K562 (cell line): ENCODE measurements around the gene PLEKHN1. TPM values are rescaled to one million over a fixed set of nuclear protein-coding genes. Genes with fewer than 3 reads are reported as not detected.
"Not testable (repeated sequence)": the region's sequence is repeated elsewhere in the genome, so short reads cannot be mapped to it uniquely, and the experiment has no call there.

Source experiments
- ATAC-seq: fragments of 200-7000 bp; cut with Tn5 transposase; 3 replicates; pipeline ENCODE4 v1.9.1; 2020; ENCODE audit warnings: moderate library complexity
- BruUV-seq: library from RNA; stranded (reverse); fragments of 400-500 nt; replicated peaks from 2 replicates; lab custom pipeline; 2021; lab: Mats Ljungman, UMichigan
- CTCF ChIA-PET: fragments of 300-600 bp; formaldehyde crosslinking; extraction: SDS; loops from one replicate; lab custom pipeline; 2021; ENCODE audit warnings: low intra/inter-chr PET ratio; lab: Yijun Ruan, JAX
- POLR2A ChIA-PET: fragments of 300-600, 350-650 bp; sonication (Branson Sonifier 250); formaldehyde crosslinking; extraction: SDS; loops from one replicate; lab custom pipeline; 2021; ENCODE audit warnings: antibody characterized with exemption, inconsistent platforms; lab: Yijun Ruan, JAX
- DNase-seq, 4 experiments: peaks; one replicate each; pipeline versions ENCODE4 v3.0.0 to v3.0.0-alpha.2; 2011 to 2018; ENCODE audit warnings: low spot score in 3 of 4, mixed read lengths in 3 of 4; ENCODE audit errors: extremely low read depth in 1 of 4
- FAIRE-seq: peaks from 2 replicates; lab custom pipeline; 2011; peaks lifted over from hg19 to GRCh38; lab: Jason Lieb, UNC
- H2AFZ ChIP-seq: 2 replicates; pipeline ENCODE4 v1.6.0; 2011; ENCODE audit warnings: low read depth, low read length, control low read depth, inconsistent platforms
- H3K27ac ChIP-seq: fragments of 200-600 bp; 3 replicates; pipeline ENCODE4 v1.8.0; 2011; ENCODE audit warnings: low read depth, mild to moderate bottlenecking, control low read depth, inconsistent platforms, low read length, moderate library complexity, mixed read lengths; ENCODE audit errors: extremely low read depth
- H3K27me3 ChIP-seq, 2 experiments: fragments of 300-600 bp in 1 of 2; 2 replicates in 1 of 2; 3 replicates in 1 of 2; pipeline versions ENCODE4 v1.6.0 to v1.8.0; 2011; ENCODE audit warnings: inconsistent platforms in 2 of 2, low read length in 2 of 2, mild to moderate bottlenecking in 1 of 2, mixed read lengths in 1 of 2, moderate library complexity in 1 of 2; ENCODE audit not compliant: control insufficient read depth in 2 of 2, insufficient read depth in 2 of 2
- H3K36me3 ChIP-seq: fragments of 300-600 bp; 3 replicates; pipeline ENCODE4 v1.8.0; 2011; ENCODE audit warnings: mild to moderate bottlenecking, low read length, inconsistent platforms; ENCODE audit not compliant: control insufficient read depth, insufficient read depth
- H3K4me1 ChIP-seq, 2 experiments: fragments of 200-600 bp in 1 of 2; replicated peaks in 1 of 2; 2 replicates in 1 of 2; 3 replicates in 1 of 2; pipeline versions ENCODE4 v1.5.1 to v1.8.0; 2011; ENCODE audit warnings: inconsistent platforms in 2 of 2, low read length in 2 of 2, mild to moderate bottlenecking in 1 of 2, mixed read lengths in 1 of 2, moderate library complexity in 1 of 2; ENCODE audit not compliant: control insufficient read depth in 2 of 2, insufficient read depth in 2 of 2
- H3K4me2 ChIP-seq: 2 replicates; pipeline ENCODE4 v1.6.1; 2011; ENCODE audit warnings: low read length, control low read depth, inconsistent platforms, mixed read lengths; ENCODE audit not compliant: insufficient read depth
- H3K4me3 ChIP-seq: fragments of 200-600 bp; sonication (generic), shearing (Covaris generic); 2 replicates; pipeline ENCODE4 v1.5.1; 2016; ENCODE audit warnings: control low read depth, inconsistent platforms
- H3K79me2 ChIP-seq: fragments of 200-600 bp; 3 replicates; pipeline ENCODE4 v1.8.0; 2011; ENCODE audit warnings: low read length, inconsistent platforms; ENCODE audit not compliant: control insufficient read depth, insufficient read depth
- H3K9ac ChIP-seq, 2 experiments: 2 replicates each; pipeline versions ENCODE4 v1.6.0 to v1.6.1; 2011; ENCODE audit warnings: low read depth in 2 of 2, low read length in 2 of 2, control low read depth in 1 of 2, inconsistent platforms in 1 of 2, mild to moderate bottlenecking in 1 of 2, mixed read lengths in 1 of 2; ENCODE audit not compliant: insufficient read depth in 1 of 2
- H3K9me1 ChIP-seq: one replicate; pipeline ENCODE4 v1.6.0; 2011; ENCODE audit warnings: inconsistent platforms, mild to moderate bottlenecking, low read length, moderate library complexity; ENCODE audit not compliant: control insufficient read depth, insufficient read depth
- H3K9me3 ChIP-seq: replicated peaks from 2 replicates; pipeline ENCODE4 v1.5.1; 2011; ENCODE audit warnings: low read depth, low read length, inconsistent platforms; ENCODE audit not compliant: control insufficient read depth, insufficient read depth
- H4K20me1 ChIP-seq: replicated peaks from 2 replicates; pipeline ENCODE4 v1.6.1; 2011; ENCODE audit warnings: low read length, inconsistent platforms, mixed read lengths; ENCODE audit not compliant: control insufficient read depth, insufficient read depth
- NR2C2 ChIP-seq, 2 experiments: fragments of 200-800 bp in 1 of 2; sonication (Bioruptor generic) in 1 of 2; sonication (generic) in 1 of 2; formaldehyde crosslinking in 1 of 2; IDR thresholded peaks; 2 replicates each; pipeline versions ENCODE4 v1.6.1 to v1.8.0; 2016 to 2022; ENCODE audit warnings: mild to moderate bottlenecking in 1 of 2, missing compliant biosample characterization in 1 of 2, missing genetic modification characterization in 1 of 2, missing genetic modification reagents in 1 of 2
- WGBS: fragments of 100-300 bp; shearing (Covaris generic); methylation state at CpG from one replicate; pipeline ENCODE4 v1.1.6; 2016; ENCODE audit warnings: low coverage, mixed read lengths; ENCODE audit not compliant: insufficient coverage; ENCODE audit errors: missing lambda C conversion rate; 5-methylcytosine and 5-hydroxymethylcytosine counted together
- in situ Hi-C: fragments of 300-500 bp; cut with MboI; formaldehyde crosslinking; loops from 4 replicates; pipeline ENCODE4 v1.15.0; 2018; ENCODE audit warnings: inconsistent platforms, mixed read lengths
- intact Hi-C: fragments of 100-400 bp; cut with micrococcal nuclease; formaldehyde crosslinking; loops from 2 replicates; pipeline ENCODE4 v1.14.2; 2022
- polyA plus RNA-seq, 8 experiments: library from polyadenylated mRNA; depleted of rRNA in 4 of 8; stranded (reverse) in 5 of 8; unstranded in 3 of 8; fragments of >200 nt; fragmentation: Nextera tagmentation in 2 of 8; fragmentation: Illumina TruSeq in 1 of 8; extraction: Ambion mirVana in 2 of 8; extraction: Trizol in 1 of 8; gene quantifications; 2 replicates each; pipeline versions ENCODE4 v1.2.1 to v1.2.3, GENCODE V29; 2011 to 2014; ENCODE audit warnings: inconsistent platforms in 1 of 8, missing spikeins in 1 of 8
- total RNA-seq, 7 experiments: library from RNA; depleted of rRNA in 6 of 7; stranded (reverse); fragments of >200 nt in 6 of 7; fragmentation: Illumina TruSeq in 2 of 7; extraction: Trizol in 2 of 7; gene quantifications; 2 replicates each; pipeline versions ENCODE4 v1.2.1 to v1.2.3, GENCODE V29; 2011 to 2021; ENCODE audit warnings: low replicate concordance in 1 of 7
- TF ChIP-seq, protein P1 (sequence below), 2 experiments: fragments of 450-650 bp; conservative IDR thresholded peaks; 2 replicates each; pipeline ENCODE4 v1.6.1; 2017; ENCODE audit warnings: mild to moderate bottlenecking in 2 of 2, moderate library complexity in 2 of 2
- TF ChIP-seq, protein P2 (sequence below): sonication (generic); formaldehyde crosslinking; IDR thresholded peaks from 2 replicates; pipeline ENCODE4 v1.8.1; 2023; ENCODE audit warnings: mild to moderate bottlenecking, missing genetic modification reagents

Gene PLEKHN1
- total and polyA plus RNA-seq, 9 of the 15 experiments (the other 6 are each of a cell fraction or from before 2014, with no cell fraction given), result 0.07 to 1.5 (median 0.13) TPM; not detected in 2

DNA sequence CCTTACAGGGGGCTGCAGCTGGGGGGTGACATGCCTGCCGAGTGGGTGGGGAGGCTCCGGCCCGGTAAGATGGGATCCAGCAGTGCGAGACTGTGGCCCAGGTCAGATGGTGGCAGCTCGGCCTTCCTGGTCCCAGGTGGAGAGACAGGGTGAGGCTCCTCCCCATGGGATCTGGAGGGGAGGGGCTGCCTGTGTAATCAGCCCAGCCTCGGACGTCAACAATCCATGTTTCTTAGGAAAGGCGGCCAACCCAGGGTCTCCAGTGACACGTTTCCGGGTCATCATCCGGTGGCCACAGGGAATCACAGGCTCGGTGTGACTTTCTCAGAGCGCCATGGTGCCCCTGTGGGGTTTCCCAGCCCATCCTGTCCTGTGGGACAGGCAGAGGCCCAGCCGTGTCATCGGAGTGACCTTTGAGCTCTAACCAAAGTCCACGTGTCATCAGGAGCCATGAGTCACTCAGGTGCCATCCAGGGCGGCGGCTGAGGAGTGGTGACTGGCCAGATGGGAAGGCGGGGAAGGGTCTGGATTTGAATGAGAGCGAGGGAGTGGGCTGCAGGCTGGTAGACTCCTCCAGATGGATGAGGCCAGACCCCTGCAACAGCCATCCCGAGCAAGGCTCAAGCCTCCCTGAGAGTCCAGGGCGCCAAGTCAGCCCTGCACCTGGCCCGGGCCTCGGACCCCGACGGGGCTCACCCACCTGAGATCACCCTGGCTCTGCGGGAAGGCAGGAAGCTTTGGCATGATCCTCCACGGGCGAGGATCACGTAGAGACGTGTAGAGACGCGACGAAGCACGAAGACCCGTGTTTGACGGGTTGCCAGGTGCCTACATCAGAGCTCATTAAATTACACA is 40.2 kb downstream of the PLEKHN1 start (continued):
- TF ChIP-seq NR2C2 (CRISPR knock-in tag; IDR thresholded peaks at IDR 0.05) (peak; percentile 71; the same call in 1 of the 2 replicates), NR2C2 (tag; IDR thresholded peaks at IDR 0.05) (no peak)
- TF ChIP-seq, protein P1, sequence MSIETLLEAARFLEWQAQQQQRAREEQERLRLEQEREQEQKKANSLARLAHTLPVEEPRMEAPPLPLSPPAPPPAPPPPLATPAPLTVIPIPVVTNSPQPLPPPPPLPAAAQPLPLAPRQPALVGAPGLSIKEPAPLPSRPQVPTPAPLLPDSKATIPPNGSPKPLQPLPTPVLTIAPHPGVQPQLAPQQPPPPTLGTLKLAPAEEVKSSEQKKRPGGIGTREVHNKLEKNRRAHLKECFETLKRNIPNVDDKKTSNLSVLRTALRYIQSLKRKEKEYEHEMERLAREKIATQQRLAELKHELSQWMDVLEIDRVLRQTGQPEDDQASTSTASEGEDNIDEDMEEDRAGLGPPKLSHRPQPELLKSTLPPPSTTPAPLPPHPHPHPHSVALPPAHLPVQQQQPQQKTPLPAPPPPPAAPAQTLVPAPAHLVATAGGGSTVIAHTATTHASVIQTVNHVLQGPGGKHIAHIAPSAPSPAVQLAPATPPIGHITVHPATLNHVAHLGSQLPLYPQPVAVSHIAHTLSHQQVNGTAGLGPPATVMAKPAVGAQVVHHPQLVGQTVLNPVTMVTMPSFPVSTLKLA (conservative IDR thresholded peaks at IDR 0.05), result peak in 1 of 2 experiments; percentile 34; a peak in 1 of 4 replicates

DNA sequence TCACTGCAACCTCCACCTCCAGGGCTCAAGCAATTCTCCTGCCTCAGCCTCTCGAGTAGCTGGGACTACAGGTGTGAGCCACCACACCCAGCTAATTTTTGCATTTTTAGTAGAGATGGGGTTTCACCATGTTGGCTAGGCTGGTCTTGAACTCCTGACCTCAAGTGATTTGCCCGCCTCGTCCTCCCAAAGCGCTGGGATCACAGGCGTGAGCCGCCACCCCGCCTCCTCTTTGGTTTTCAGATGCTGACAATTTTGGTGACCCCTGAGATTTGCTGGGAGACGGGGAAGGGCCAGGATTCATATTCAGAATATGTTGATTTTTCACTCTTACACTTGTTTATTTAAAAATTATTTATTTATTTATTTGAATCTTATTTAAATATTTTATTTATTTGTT is 43.8 kb downstream of the PLEKHN1 start:
- H3K9me1 ChIP-seq, H3K9me3 ChIP-seq, H3K79me2 ChIP-seq, H3K27ac ChIP-seq, H3K9ac ChIP-seq, BruUV-seq, H3K4me2 ChIP-seq, FAIRE-seq, H4K20me1 ChIP-seq, H3K36me3 ChIP-seq, H2AFZ ChIP-seq, ATAC-seq, intact Hi-C loops, CTCF ChIA-PET, H3K4me3 ChIP-seq, DNase-seq, H3K27me3 ChIP-seq, in situ Hi-C loops: not testable (repeated sequence)
- H3K4me1 ChIP-seq, result peaks cover 24 to 43% of the 10 kb centered on the region in 2 experiments
- POLR2A ChIA-PET, result interaction anchor here (1.1 kb wide), 1 partner anchor 8 kb away, joined by 4 read pairs; no protein-coding TSS in a partner anchor
- TF ChIP-seq, protein P2, sequence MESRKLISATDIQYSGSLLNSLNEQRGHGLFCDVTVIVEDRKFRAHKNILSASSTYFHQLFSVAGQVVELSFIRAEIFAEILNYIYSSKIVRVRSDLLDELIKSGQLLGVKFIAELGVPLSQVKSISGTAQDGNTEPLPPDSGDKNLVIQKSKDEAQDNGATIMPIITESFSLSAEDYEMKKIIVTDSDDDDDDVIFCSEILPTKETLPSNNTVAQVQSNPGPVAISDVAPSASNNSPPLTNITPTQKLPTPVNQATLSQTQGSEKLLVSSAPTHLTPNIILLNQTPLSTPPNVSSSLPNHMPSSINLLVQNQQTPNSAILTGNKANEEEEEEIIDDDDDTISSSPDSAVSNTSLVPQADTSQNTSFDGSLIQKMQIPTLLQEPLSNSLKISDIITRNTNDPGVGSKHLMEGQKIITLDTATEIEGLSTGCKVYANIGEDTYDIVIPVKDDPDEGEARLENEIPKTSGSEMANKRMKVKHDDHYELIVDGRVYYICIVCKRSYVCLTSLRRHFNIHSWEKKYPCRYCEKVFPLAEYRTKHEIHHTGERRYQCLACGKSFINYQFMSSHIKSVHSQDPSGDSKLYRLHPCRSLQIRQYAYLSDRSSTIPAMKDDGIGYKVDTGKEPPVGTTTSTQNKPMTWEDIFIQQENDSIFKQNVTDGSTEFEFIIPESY (CRISPR knock-in tag), result peak; percentile 31; the same call in 1 of the 2 replicates
- WGBS, result 34% methylated on average over 8 of the region's 8 CpGs
